ENCODE measurements around the gene CPLX3. TPM values are rescaled to one million over a fixed set of nuclear protein-coding genes. Genes with fewer than 3 reads are reported as not detected.

CPLX3 gene
- total RNA-seq, 1 donor from 2014 or later = not detected

GRCh38 chr15:74856537-74856936 is 30.1 kb downstream of the CPLX3 start:
- no peak for DNase-seq (ENCODE audit: extremely low spot score, unreplicated experiment)
- peaks cover 10% of the 10 kb centered on the region for H3K36me3 Mint-ChIP-seq (ENCODE audit: unreplicated experiment)
- peaks cover 3% of the 10 kb centered on the region for H3K4me1 Mint-ChIP-seq (ENCODE audit: unreplicated experiment)
- H3K27ac Mint-ChIP-seq (ENCODE audit: unreplicated experiment) = no peak overlapping the region
- no peaks in the 10 kb centered on the region for H3K9me3 Mint-ChIP-seq (ENCODE audit: unreplicated experiment)
- no peaks in the 10 kb centered on the region for H3K27me3 Mint-ChIP-seq (ENCODE audit: unreplicated experiment)
- no peak for TF ChIP-seq CTCF (IDR thresholded peaks at IDR 0.05)
- no peak overlapping the region for H3K4me3 Mint-ChIP-seq (ENCODE audit: unreplicated experiment)

GRCh38 chr15:74857082-74857655 is 30.7 kb downstream of the CPLX3 start:
- no peak for DNase-seq (ENCODE audit: extremely low spot score, unreplicated experiment)
- Mint-ChIP-seq H3K4me3 (ENCODE audit: unreplicated experiment) (no peak overlapping the region), H3K4me1 (ENCODE audit: unreplicated experiment) (peaks cover 3% of the 10 kb centered on the region), H3K27me3 (ENCODE audit: unreplicated experiment) (no peaks in the 10 kb centered on the region), H3K9me3 (ENCODE audit: unreplicated experiment) (no peaks in the 10 kb centered on the region), H3K36me3 (ENCODE audit: unreplicated experiment) (peaks cover 10% of the 10 kb centered on the region), H3K27ac (ENCODE audit: unreplicated experiment) (no peak overlapping the region)
- TF ChIP-seq CTCF (IDR thresholded peaks at IDR 0.05) = no peak

GRCh38 chr15:74857671-74858368 is 31.4 kb downstream of the CPLX3 start:
- no peak for TF ChIP-seq CTCF (IDR thresholded peaks at IDR 0.05)
- Mint-ChIP-seq H3K4me1 (ENCODE audit: unreplicated experiment) (peaks cover 3% of the 10 kb centered on the region), H3K9me3 (ENCODE audit: unreplicated experiment) (no peaks in the 10 kb centered on the region), H3K27ac (ENCODE audit: unreplicated experiment) (no peak overlapping the region), H3K36me3 (ENCODE audit: unreplicated experiment) (peaks cover 8% of the 10 kb centered on the region), H3K4me3 (ENCODE audit: unreplicated experiment) (no peak overlapping the region), H3K27me3 (ENCODE audit: unreplicated experiment) (no peaks in the 10 kb centered on the region)
- DNase-seq (ENCODE audit: extremely low spot score, unreplicated experiment) = no peak

GRCh38 chr15:74858369-74858740 is 31.9 kb downstream of the CPLX3 start:
- Mint-ChIP-seq H3K36me3 (ENCODE audit: unreplicated experiment) (peaks cover 4% of the 10 kb centered on the region), H3K4me1 (ENCODE audit: unreplicated experiment) (peaks cover 3% of the 10 kb centered on the region), H3K27ac (ENCODE audit: unreplicated experiment) (no peak overlapping the region), H3K27me3 (ENCODE audit: unreplicated experiment) (no peaks in the 10 kb centered on the region), H3K9me3 (ENCODE audit: unreplicated experiment) (no peaks in the 10 kb centered on the region), H3K4me3 (ENCODE audit: unreplicated experiment) (no peak overlapping the region)
- no peak for DNase-seq (ENCODE audit: extremely low spot score, unreplicated experiment)
- no peak for TF ChIP-seq CTCF (IDR thresholded peaks at IDR 0.05)

GRCh38 chr15:74863239-74864056 is 37.0 kb downstream of the CPLX3 start:
- DNase-seq (ENCODE audit: extremely low spot score, unreplicated experiment) = no peak

More at GRCh38 chr15:74863239-74864056, 37.0 kb downstream of the CPLX3 start:
- Mint-ChIP-seq H3K9me3 (ENCODE audit: unreplicated experiment) (no peaks in the 10 kb centered on the region), H3K4me1 (ENCODE audit: unreplicated experiment) (peaks cover 25% of the 10 kb centered on the region), H3K27ac (ENCODE audit: unreplicated experiment) (peak overlapping the region; percentile 6), H3K4me3 (ENCODE audit: unreplicated experiment) (no peak overlapping the region), H3K27me3 (ENCODE audit: unreplicated experiment) (no peaks in the 10 kb centered on the region), H3K36me3 (ENCODE audit: unreplicated experiment) (peaks cover 12% of the 10 kb centered on the region)
- no peak for TF ChIP-seq CTCF (IDR thresholded peaks at IDR 0.05)
